NCI-H1436 treated with DMSO at 0.1 percent for 48 hours (cell line): ENCODE results near the gene RPL19.

ENCODE experiments used
- DNase-seq: peaks from one replicate; lab custom pipeline; 2025; lab: John Stamatoyannopoulos, UW

Gene RPL19

GRCh38 chr17:39223907-39224777 is 24.1 kb downstream of the RPL19 start:
- no peak for DNase-seq

- DNase-seq: no peak
Observed at GRCh38 chr17:39224778-39225307, 24.8 kb downstream of the RPL19 start.

GRCh38 chr17:39225308-39225958 is 25.4 kb downstream of the RPL19 start, which contains the start of gene STAC2:
STAC2 (minus strand) TSS chr17:39225945; CDS start chr17:39225502, 443 bp downstream.
- no peak for DNase-seq

GRCh38 chr17:39225959-39226683 is 26.0 kb downstream of the RPL19 start:
- no peak for DNase-seq

- DNase-seq: no peak
Observed at GRCh38 chr17:39227364-39227919, 27.4 kb downstream of the RPL19 start.

- DNase-seq: no peak
Observed at GRCh38 chr17:39229274-39229913, 29.3 kb downstream of the RPL19 start.

- DNase-seq: no peak
Observed at GRCh38 chr17:39230361-39230760, 30.3 kb downstream of the RPL19 start.

- no peak for DNase-seq
Observed at GRCh38 chr17:39231091-39231561, 31.0 kb downstream of the RPL19 start.

GRCh38 chr17:39231591-39232551 is 31.8 kb downstream of the RPL19 start:
- DNase-seq: peak; percentile 52

GRCh38 chr17:39235555-39236449 is 35.7 kb downstream of the RPL19 start:
- peak; percentile 83 for DNase-seq

- peak; percentile 14 for DNase-seq
Observed at GRCh38 chr17:39236450-39236927, 36.4 kb downstream of the RPL19 start.

- DNase-seq: no peak
Observed at GRCh38 chr17:39236981-39237441, 36.9 kb downstream of the RPL19 start.

- DNase-seq: no peak
Observed at GRCh38 chr17:39237586-39237985, 37.5 kb downstream of the RPL19 start.

- DNase-seq: peak; percentile 72
Observed at GRCh38 chr17:39238311-39238972, 38.4 kb downstream of the RPL19 start.

GRCh38 chr17:39239640-39240314 is 39.7 kb downstream of the RPL19 start:
- DNase-seq: no peak

- no peak for DNase-seq
Observed at GRCh38 chr17:39240631-39241030, 40.5 kb downstream of the RPL19 start.

- DNase-seq: no peak
Observed at GRCh38 chr17:39243155-39243554, 43.1 kb downstream of the RPL19 start.
